ENCODE results near the gene FOXK2. TPM values are rescaled to one million over a fixed set of nuclear protein-coding genes. Genes with fewer than 3 reads are reported as not detected.

The FOXK2 gene
- total RNA-seq, 1 experiment from 2014 or later = 57.7 TPM

GRCh38 chr17:82490512-82491195 lies 28.9 kb upstream of the FOXK2 start:
- Mint-ChIP-seq H3K4me1 (peaks cover 7% of the 10 kb centered on the region), H3K4me3 (no peak overlapping the region), H3K27me3 (ENCODE audit: low read depth) (peaks cover 7% of the 10 kb centered on the region; the same call in 1 of the 2 replicates), H3K36me3 (peaks cover 22% of the 10 kb centered on the region), H3K9me3 (no peaks in the 10 kb centered on the region), H3K27ac (peak overlapping the region; percentile 6; the same call in 1 of the 2 replicates)
- TF ChIP-seq NFE2L1 (CRISPR knock-in tag; IDR thresholded peaks at IDR 0.05) = no peak
- TF ChIP-seq ERG (CRISPR knock-in tag; IDR thresholded peaks at IDR 0.05) = no peak
- TF ChIP-seq E2F1 (CRISPR knock-in tag; IDR thresholded peaks at IDR 0.05) = no peak
- no peak for TF ChIP-seq ZNF138 (CRISPR knock-in tag; conservative IDR thresholded peaks at IDR 0.05)
- TF ChIP-seq PRDM15 (CRISPR knock-in tag; IDR thresholded peaks at IDR 0.05) = no peak
- no peak for TF ChIP-seq ZNF512 (CRISPR knock-in tag; IDR thresholded peaks at IDR 0.05; ENCODE audit: borderline replicate concordance)
- no peak for TF ChIP-seq PREB (CRISPR knock-in tag; IDR thresholded peaks at IDR 0.05; ENCODE audit: borderline replicate concordance)
- TF ChIP-seq NFATC4 (CRISPR knock-in tag; IDR thresholded peaks at IDR 0.05) = no peak
- no peak for TF ChIP-seq JAZF1 (CRISPR knock-in tag; IDR thresholded peaks at IDR 0.05)
- TF ChIP-seq ZNF396 (CRISPR knock-in tag; IDR thresholded peaks at IDR 0.05; ENCODE audit: borderline replicate concordance) = no peak
- no peak for TF ChIP-seq ZNF423 (CRISPR knock-in tag; IDR thresholded peaks at IDR 0.05)
- TF ChIP-seq ESRRA (CRISPR knock-in tag; IDR thresholded peaks at IDR 0.05; ENCODE audit: borderline replicate concordance) = no peak
- no peak for TF ChIP-seq NR3C1 (CRISPR knock-in tag; conservative IDR thresholded peaks at IDR 0.05; ENCODE audit: low read depth)
- no peak for TF ChIP-seq SP1 (CRISPR knock-in tag; conservative IDR thresholded peaks at IDR 0.05)
- no peak for TF ChIP-seq ZNF232 (CRISPR knock-in tag; IDR thresholded peaks at IDR 0.05)
- no peak for TF ChIP-seq ZNF263 (CRISPR knock-in tag; IDR thresholded peaks at IDR 0.05; ENCODE audit: low read depth)
- no peak for TF ChIP-seq IRF1 (CRISPR knock-in tag; IDR thresholded peaks at IDR 0.05)
- no peak for DNase-seq (ENCODE audit: low spot score)
- ChIA-PET POLR2A (no interaction called here), CTCF (no interaction called here)
- ATAC-seq = no peak

All from WTC11 (cell line).